PC-3 (cell line): ENCODE results near the gene CCR5AS.

ENCODE experiments used
- CTCF ChIP-seq: fragments of 300-600 bp; sonication (generic); conservative IDR thresholded peaks from 2 replicates; pipeline ENCODE4 v1.5.1; 2017; ENCODE audit warnings: antibody characterized with exemption, low read depth, mild to moderate bottlenecking, low read length
- EZH2 ChIP-seq: fragments of 300-600 bp; sonication (generic); IDR thresholded peaks from one replicate; pipeline ENCODE4 v1.6.1; 2017; ENCODE audit warnings: antibody characterized with exemption, mild to moderate bottlenecking, low read length; ENCODE audit not compliant: unreplicated experiment
- EZH2phosphoT487 ChIP-seq: fragments of 300-600 bp; sonication (generic); IDR thresholded peaks from 2 replicates; pipeline ENCODE4 v1.6.1; 2018; ENCODE audit warnings: mild to moderate bottlenecking, antibody characterized with exemption, low read length, borderline replicate concordance

- TF ChIP-seq CTCF (no peak), EZH2 (no peak), EZH2phosphoT487 (no peak)
Measured at GRCh38 chr3:46442576-46443530, 36.0 kb upstream of the CCR5AS start.
